Epithelial cell of esophagus (primary cell): Measurements from ENCODE around the gene YJU2.
"Not testable (repeated sequence)": the region's sequence is repeated elsewhere in the genome, so short reads cannot be mapped to it uniquely, and the experiment has no call there.

Experiments used
- DNase-seq: peaks from one replicate; pipeline ENCODE4 v3.0.0; 2010; ENCODE audit warnings: low read depth
- H3K4me3 ChIP-seq: 2 replicates; pipeline ENCODE4 v1.5.1; 2011; ENCODE audit warnings: mild to moderate bottlenecking, low read length, control low read depth
- TF ChIP-seq, protein P1 (sequence below): IDR thresholded peaks from 2 replicates; pipeline ENCODE4 v1.5.1; 2011; ENCODE audit warnings: low read depth, mild to moderate bottlenecking, low read length, control low read depth, inconsistent platforms; ENCODE audit not compliant: insufficient read depth; ENCODE audit errors: missing control alignments

The YJU2 gene

DNA sequence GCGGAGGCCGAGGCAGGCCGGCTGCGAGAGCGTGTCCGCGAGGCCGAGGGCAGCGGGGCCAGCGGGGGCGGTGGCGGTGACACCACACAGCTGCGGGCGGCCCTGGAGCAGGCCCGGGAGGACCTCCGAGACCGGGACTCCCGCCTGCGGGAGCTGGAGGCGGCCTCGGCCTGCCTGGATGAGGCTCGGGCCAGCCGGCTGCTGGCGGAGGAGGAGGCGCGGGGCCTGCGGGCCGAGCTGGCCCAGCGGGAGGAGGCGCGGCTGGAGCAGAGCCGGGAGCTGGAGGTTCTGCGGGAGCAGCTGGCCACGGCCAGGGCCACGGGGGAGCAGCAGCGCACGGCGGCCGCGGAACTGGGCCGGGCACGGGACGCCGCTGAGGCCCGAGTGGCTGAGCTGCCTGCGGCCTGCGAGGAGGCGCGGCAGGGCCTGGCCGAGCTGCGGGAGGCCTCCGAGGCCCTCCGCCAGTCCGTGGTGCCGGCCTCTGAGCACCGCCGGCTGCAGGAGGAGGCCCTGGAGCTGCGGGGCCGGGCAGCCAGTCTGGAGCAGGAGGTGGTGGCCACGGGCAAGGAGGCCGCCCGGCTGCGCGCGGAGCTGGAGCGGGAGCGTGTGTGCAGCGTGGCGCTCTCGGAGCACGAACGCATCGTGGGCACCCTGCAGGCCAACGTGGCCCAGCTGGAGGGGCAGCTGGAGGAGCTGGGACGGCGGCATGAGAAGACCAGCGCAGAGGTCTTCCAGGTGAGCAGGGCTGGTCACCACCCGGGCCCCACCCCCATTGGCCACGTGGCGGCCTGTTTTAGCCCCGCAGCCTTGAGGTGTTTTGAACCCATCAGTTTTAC is 29.2 kb upstream of the YJU2 start:
- no peak for DNase-seq
- TF ChIP-seq, protein P1, sequence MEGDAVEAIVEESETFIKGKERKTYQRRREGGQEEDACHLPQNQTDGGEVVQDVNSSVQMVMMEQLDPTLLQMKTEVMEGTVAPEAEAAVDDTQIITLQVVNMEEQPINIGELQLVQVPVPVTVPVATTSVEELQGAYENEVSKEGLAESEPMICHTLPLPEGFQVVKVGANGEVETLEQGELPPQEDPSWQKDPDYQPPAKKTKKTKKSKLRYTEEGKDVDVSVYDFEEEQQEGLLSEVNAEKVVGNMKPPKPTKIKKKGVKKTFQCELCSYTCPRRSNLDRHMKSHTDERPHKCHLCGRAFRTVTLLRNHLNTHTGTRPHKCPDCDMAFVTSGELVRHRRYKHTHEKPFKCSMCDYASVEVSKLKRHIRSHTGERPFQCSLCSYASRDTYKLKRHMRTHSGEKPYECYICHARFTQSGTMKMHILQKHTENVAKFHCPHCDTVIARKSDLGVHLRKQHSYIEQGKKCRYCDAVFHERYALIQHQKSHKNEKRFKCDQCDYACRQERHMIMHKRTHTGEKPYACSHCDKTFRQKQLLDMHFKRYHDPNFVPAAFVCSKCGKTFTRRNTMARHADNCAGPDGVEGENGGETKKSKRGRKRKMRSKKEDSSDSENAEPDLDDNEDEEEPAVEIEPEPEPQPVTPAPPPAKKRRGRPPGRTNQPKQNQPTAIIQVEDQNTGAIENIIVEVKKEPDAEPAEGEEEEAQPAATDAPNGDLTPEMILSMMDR = no peak
- H3K4me3 ChIP-seq = no peak overlapping the region

DNA sequence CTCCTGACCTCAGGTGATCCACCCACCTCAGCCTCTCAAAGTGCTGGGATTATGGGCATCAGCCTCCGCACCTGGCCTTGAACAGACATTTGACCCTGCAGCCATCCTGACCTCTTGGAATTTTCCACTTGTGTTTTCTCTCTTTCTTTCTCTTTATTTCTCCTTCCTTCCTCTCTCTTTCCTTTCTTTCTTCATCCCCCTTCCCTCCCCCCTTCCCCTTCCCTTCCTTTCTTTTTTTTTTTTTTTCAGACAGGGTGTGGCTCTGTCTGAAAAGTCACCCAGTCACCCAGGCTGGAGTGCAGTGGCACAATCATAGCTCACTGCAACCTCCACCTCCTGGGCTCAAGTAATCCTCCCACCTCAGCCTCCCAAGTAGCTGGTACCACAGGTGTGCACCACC is 28.4 kb upstream of the YJU2 start:
- DNase-seq, H3K4me3 ChIP-seq: not testable (repeated sequence)

DNA sequence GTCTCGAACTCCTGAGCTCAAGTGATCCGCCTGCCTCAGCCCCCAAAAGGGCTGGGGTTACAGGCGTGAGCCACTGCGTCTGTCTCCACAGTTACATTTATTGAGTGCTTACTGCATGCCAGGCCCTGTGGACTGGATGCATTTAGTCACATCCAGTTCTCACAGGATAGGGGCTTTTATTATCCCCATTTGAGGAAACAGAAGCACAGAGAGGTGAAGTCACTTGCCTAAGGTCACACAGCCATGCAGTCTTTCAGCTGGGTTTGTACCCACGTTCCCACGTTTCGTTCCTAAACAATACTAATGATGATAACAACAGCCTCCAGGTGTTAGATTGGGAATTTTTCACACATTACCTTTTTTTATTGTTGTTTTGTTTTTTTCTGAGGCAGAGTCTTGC is 26.7 kb upstream of the YJU2 start:
- DNase-seq = no peak
- TF ChIP-seq, protein P1 = no peak
- H3K4me3 ChIP-seq = no peak overlapping the region

DNA sequence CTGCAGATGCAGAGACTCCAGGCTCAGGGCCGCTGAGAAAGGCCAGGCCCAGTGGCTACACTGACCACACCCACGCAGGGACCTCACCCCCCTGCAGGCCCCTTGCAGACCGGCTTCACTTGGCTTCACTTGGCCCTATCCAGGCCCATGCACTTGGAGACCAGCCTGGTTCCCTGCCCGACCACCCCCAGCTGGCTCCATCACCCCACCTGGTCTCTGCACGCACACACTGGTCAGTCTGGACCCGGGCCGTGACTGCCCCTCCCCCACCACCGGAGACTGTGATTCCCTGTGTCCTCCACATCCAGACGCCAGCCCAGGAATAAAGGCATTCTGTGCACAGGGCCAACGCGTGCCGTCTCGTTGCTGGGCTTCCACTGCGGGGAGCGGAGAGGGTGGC is 22.4 kb upstream of the YJU2 start:
- no peak for DNase-seq
- no peak overlapping the region for H3K4me3 ChIP-seq
- TF ChIP-seq, protein P1 = no peak

DNA sequence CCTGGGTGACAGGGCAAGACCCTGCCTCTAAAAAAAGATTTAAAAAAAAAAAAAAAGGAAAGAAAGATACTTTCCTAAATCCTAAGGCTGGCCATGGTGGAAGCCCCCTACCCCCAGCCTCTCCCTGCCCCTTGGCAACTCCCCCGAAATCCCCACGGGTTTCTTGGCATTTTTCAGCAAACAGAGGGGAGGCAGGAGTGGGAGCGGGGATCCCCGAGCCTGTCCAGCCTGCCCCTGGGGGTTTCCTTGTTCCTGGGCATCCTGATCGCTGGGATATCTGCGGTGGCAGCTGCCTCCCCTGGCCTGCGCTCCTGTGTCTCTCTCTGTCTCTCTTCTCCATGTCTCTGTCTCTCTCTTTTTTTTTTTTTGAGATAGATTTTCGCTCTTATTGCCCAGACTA is 21.0 kb upstream of the YJU2 start:
- TF ChIP-seq, protein P1 = no peak
- H3K4me3 ChIP-seq = no peak overlapping the region

DNA sequence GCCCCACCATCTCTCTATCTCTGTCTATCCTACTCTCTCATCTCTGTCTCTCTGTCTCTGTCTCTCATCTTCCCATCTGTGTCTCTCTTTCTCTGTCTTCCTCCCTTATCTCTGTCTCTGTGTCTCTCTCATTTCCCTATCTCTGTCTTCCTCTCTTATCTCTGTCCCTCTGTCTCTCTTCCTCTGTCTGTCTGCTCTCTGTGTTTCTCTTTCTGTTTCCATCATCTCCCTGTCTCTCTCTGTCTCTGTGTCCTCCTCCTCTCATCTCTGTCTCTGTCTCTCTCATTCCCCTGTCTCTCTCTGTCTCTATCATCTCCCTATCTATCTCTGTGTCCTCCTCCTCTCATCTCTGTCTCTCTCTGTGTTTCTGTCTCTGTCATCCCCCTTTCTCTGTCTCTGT is 19.1 kb upstream of the YJU2 start:
- TF ChIP-seq, protein P1 = no peak
- no peak overlapping the region for H3K4me3 ChIP-seq
- DNase-seq = no peak

More for the DNA sequence above, 21.0 kb upstream of the YJU2 start:
- no peak for DNase-seq

DNA sequence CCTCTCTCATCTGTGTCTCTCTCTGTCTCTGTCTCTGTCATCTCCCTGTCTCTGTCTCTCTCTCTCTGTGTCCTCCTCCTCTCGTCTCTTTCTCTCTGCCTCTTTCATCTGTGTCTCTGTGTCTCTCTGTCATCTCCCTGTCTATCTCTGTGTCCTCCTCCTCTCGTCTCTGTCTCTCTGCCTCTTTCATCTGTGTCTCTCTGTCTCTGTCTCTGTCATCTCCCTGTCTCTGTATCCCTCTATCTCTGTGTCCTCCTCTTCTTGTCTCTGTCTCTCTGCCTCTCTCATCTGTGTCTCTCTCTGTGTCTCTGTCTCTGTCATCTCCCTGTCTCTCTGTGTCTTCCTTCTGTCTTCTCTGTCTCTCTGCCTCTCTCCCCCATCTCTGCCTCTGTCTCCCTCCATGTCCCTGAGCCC is 18.1 kb upstream of the YJU2 start:
- no peak for DNase-seq
- TF ChIP-seq, protein P1 = no peak
- no peak overlapping the region for H3K4me3 ChIP-seq
